Neural cell (in vitro differentiated cells): Measurements from ENCODE around the gene TADA2B. TPM values are rescaled to one million over a fixed set of nuclear protein-coding genes. Genes with fewer than 3 reads are reported as not detected.

Source experiments
- H2AFZ ChIP-seq: fragments of 200-600, 300-800 bp; sonication (generic), shearing (Covaris generic); 2 replicates; pipeline ENCODE4 v1.6.0; 2014; ENCODE audit warnings: low read depth, mild to moderate bottlenecking, antibody characterized with exemption, low read length, moderate library complexity
- H3F3A ChIP-seq: fragments of 200-600 bp; shearing (Covaris generic); 2 replicates; pipeline ENCODE4 v1.6.1; 2016; ENCODE audit warnings: mild to moderate bottlenecking, moderate library complexity, mixed read lengths, antibody characterized with exemption, low read length; ENCODE audit not compliant: insufficient read depth, poor library complexity, severe bottlenecking
- H3K27ac ChIP-seq: fragments of 200-600, 300-800 bp; sonication (generic), shearing (Covaris generic); 2 replicates; pipeline ENCODE4 v1.5.1; 2014; ENCODE audit warnings: mild to moderate bottlenecking, low read length, moderate library complexity
- H3K27me3 ChIP-seq: fragments of 300-800, 200-600 bp; sonication (generic), shearing (Covaris generic); 2 replicates; pipeline ENCODE4 v1.6.0; 2014; ENCODE audit warnings: mild to moderate bottlenecking, low read depth, low read length, moderate library complexity; ENCODE audit not compliant: insufficient read depth
- H3K36me3 ChIP-seq: fragments of 300-800, 200-600 bp; sonication (generic), shearing (Covaris generic); 2 replicates; pipeline ENCODE4 v1.5.1; 2014; ENCODE audit warnings: mild to moderate bottlenecking, antibody characterized with exemption, low read length, moderate library complexity; ENCODE audit not compliant: insufficient read depth
- H3K4me2 ChIP-seq: fragments of 300-800, 200-600 bp; sonication (generic), shearing (Covaris generic); 2 replicates; pipeline ENCODE4 v1.6.0; 2014; ENCODE audit warnings: mild to moderate bottlenecking, low read length
- H3K4me3 ChIP-seq: fragments of 300-800, 200-600 bp; sonication (generic), shearing (Covaris generic); 2 replicates; pipeline ENCODE4 v1.5.1; 2014; ENCODE audit warnings: mild to moderate bottlenecking, low read length, moderate library complexity
- H3K79me2 ChIP-seq: fragments of 200-600 bp; shearing (Covaris generic); replicated peaks from 2 replicates; pipeline ENCODE4 v1.6.0; 2014; ENCODE audit warnings: mild to moderate bottlenecking, low read length, moderate library complexity; ENCODE audit not compliant: insufficient read depth
- H3K9ac ChIP-seq: fragments of 300-800, 200-600 bp; sonication (generic), shearing (Covaris generic); 2 replicates; pipeline ENCODE4 v1.6.1; 2016; ENCODE audit warnings: mild to moderate bottlenecking, low read length, mixed read lengths
- H3K9me2 ChIP-seq: fragments of 200-600 bp; shearing (Covaris generic); 2 replicates; pipeline ENCODE4 v1.6.1; 2016; ENCODE audit warnings: mild to moderate bottlenecking, low read length, mixed read lengths; ENCODE audit not compliant: insufficient read depth
- H3K9me3 ChIP-seq: fragments of 200-600, 300-800 bp; sonication (generic), shearing (Covaris generic); 2 replicates; pipeline ENCODE4 v1.6.1; 2016; ENCODE audit warnings: mild to moderate bottlenecking, mixed run types, low read length, moderate library complexity, mixed read lengths
- H4K20me1 ChIP-seq: fragments of 200-600 bp; shearing (Covaris generic); 2 replicates; pipeline ENCODE4 v1.6.1; 2016; ENCODE audit warnings: mild to moderate bottlenecking, mixed run types; ENCODE audit not compliant: insufficient read depth
- EP300 ChIP-seq: fragments of 450-650 bp; conservative IDR thresholded peaks from 2 replicates; pipeline ENCODE4 v1.6.1; 2014; ENCODE audit warnings: antibody characterized with exemption, mild to moderate bottlenecking, moderate library complexity; ENCODE audit not compliant: poor library complexity, severe bottlenecking
- EZH2 ChIP-seq: fragments of 200-600, 300-800 bp; shearing (Covaris generic), sonication (generic); IDR thresholded peaks from 2 replicates; pipeline ENCODE4 v1.6.1; 2014; ENCODE audit warnings: antibody characterized with exemption, low read length, borderline replicate concordance, mild to moderate bottlenecking; ENCODE audit not compliant: insufficient read depth, poor library complexity, severe bottlenecking
- MXI1 ChIP-seq: fragments of 450-650 bp; conservative IDR thresholded peaks from 2 replicates; pipeline ENCODE4 v1.6.1; 2014; ENCODE audit warnings: antibody characterized with exemption, mild to moderate bottlenecking; ENCODE audit not compliant: poor library complexity, severe bottlenecking
- POLR2AphosphoS5 ChIP-seq: IDR thresholded peaks from 2 replicates; pipeline ENCODE4 v1.6.1; 2012
- RAD21 ChIP-seq: fragments of 450-650 bp; conservative IDR thresholded peaks from 2 replicates; pipeline ENCODE4 v1.6.1; 2014; ENCODE audit warnings: antibody characterized with exemption, mild to moderate bottlenecking, moderate library complexity
- SMC3 ChIP-seq: fragments of 450-650 bp; conservative IDR thresholded peaks from 2 replicates; pipeline ENCODE4 v1.6.1; 2014; ENCODE audit warnings: antibody characterized with exemption, mild to moderate bottlenecking, moderate library complexity; ENCODE audit not compliant: poor library complexity
- TAF1 ChIP-seq: IDR thresholded peaks from 2 replicates; pipeline ENCODE4 v1.6.1; 2012; ENCODE audit warnings: low read depth
- polyA plus RNA-seq: library from polyadenylated mRNA; depleted of rRNA; stranded (reverse); fragments of >200 nt; gene quantifications from 2 replicates; pipeline ENCODE4 v1.2.3, GENCODE V29; 2014
- TF ChIP-seq, protein P1 (sequence below): fragments of 450-650 bp; IDR thresholded peaks from 2 replicates; pipeline ENCODE4 v1.5.1; 2014; ENCODE audit warnings: antibody characterized with exemption, mild to moderate bottlenecking, moderate library complexity; ENCODE audit not compliant: poor library complexity, severe bottlenecking
- TF ChIP-seq, protein P2 (sequence below): IDR thresholded peaks from 2 replicates; pipeline ENCODE4 v1.6.1; 2012; ENCODE audit warnings: borderline replicate concordance

Gene TADA2B
- polyA plus RNA-seq, 1 donor from 2014 or later: 13.9 TPM

DNA sequence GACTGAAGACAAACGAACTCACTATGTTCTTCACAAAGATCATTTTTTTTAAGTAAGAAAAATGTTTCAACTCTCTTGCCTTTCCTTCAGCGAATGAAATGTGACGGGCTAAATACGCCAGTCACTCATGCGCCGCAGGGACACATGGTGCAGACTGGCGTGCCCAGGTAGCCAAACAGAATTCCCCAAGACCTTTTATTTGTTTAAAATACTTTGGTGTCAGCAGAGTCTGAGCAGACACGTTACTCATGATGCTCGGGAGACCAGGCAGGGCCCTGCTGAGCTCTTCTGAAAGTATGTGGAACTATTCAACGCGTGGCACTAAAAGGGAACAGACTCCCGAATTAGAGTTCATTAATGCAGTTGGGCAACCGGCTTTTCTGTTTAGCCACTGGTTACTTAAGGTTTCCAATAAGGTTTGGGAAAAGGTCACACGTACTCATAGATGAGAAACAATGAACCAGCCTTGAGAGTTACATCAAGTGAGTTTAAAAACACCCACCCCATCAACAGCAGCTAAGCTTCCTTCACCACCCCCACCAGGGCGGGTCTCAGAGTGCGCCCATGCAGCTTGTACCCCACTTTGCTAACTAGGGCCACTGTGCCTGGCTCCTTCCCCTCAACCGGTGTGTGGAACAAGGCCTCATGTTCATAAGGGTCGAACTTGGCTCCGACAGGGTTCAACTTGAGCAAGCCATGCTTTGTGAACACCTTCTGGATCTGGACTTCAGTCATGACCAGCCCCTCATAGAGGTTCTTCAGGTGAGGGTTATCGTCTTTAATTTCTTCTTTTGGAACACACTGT is 17.4 kb downstream of the TADA2B start:
- no peak overlapping the region for H3K27ac ChIP-seq
- H2AFZ ChIP-seq: no peak overlapping the region
- H3K36me3 ChIP-seq: peaks cover 18% of the 10 kb centered on the region
- H3F3A ChIP-seq: no peaks in the 10 kb centered on the region
- no peak overlapping the region for H3K9ac ChIP-seq
- no peaks in the 10 kb centered on the region for H3K79me2 ChIP-seq
- H3K27me3 ChIP-seq: no peaks in the 10 kb centered on the region
- no peaks in the 10 kb centered on the region for H3K9me2 ChIP-seq
- TF ChIP-seq SMC3: no peak
- TF ChIP-seq MXI1: no peak
- no peak for TF ChIP-seq TAF1
- TF ChIP-seq POLR2AphosphoS5: no peak
- no peak for TF ChIP-seq EP300
- TF ChIP-seq RAD21: no peak
- no peak for TF ChIP-seq EZH2
- TF ChIP-seq, protein P1, sequence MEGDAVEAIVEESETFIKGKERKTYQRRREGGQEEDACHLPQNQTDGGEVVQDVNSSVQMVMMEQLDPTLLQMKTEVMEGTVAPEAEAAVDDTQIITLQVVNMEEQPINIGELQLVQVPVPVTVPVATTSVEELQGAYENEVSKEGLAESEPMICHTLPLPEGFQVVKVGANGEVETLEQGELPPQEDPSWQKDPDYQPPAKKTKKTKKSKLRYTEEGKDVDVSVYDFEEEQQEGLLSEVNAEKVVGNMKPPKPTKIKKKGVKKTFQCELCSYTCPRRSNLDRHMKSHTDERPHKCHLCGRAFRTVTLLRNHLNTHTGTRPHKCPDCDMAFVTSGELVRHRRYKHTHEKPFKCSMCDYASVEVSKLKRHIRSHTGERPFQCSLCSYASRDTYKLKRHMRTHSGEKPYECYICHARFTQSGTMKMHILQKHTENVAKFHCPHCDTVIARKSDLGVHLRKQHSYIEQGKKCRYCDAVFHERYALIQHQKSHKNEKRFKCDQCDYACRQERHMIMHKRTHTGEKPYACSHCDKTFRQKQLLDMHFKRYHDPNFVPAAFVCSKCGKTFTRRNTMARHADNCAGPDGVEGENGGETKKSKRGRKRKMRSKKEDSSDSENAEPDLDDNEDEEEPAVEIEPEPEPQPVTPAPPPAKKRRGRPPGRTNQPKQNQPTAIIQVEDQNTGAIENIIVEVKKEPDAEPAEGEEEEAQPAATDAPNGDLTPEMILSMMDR: no peak
- TF ChIP-seq, protein P2, sequence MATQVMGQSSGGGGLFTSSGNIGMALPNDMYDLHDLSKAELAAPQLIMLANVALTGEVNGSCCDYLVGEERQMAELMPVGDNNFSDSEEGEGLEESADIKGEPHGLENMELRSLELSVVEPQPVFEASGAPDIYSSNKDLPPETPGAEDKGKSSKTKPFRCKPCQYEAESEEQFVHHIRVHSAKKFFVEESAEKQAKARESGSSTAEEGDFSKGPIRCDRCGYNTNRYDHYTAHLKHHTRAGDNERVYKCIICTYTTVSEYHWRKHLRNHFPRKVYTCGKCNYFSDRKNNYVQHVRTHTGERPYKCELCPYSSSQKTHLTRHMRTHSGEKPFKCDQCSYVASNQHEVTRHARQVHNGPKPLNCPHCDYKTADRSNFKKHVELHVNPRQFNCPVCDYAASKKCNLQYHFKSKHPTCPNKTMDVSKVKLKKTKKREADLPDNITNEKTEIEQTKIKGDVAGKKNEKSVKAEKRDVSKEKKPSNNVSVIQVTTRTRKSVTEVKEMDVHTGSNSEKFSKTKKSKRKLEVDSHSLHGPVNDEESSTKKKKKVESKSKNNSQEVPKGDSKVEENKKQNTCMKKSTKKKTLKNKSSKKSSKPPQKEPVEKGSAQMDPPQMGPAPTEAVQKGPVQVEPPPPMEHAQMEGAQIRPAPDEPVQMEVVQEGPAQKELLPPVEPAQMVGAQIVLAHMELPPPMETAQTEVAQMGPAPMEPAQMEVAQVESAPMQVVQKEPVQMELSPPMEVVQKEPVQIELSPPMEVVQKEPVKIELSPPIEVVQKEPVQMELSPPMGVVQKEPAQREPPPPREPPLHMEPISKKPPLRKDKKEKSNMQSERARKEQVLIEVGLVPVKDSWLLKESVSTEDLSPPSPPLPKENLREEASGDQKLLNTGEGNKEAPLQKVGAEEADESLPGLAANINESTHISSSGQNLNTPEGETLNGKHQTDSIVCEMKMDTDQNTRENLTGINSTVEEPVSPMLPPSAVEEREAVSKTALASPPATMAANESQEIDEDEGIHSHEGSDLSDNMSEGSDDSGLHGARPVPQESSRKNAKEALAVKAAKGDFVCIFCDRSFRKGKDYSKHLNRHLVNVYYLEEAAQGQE: no peak
- no peaks in the 10 kb centered on the region for H3K9me3 ChIP-seq
- no peak overlapping the region for H3K4me3 ChIP-seq
- H3K4me2 ChIP-seq: no peak overlapping the region
- no peaks in the 10 kb centered on the region for H4K20me1 ChIP-seq

DNA sequence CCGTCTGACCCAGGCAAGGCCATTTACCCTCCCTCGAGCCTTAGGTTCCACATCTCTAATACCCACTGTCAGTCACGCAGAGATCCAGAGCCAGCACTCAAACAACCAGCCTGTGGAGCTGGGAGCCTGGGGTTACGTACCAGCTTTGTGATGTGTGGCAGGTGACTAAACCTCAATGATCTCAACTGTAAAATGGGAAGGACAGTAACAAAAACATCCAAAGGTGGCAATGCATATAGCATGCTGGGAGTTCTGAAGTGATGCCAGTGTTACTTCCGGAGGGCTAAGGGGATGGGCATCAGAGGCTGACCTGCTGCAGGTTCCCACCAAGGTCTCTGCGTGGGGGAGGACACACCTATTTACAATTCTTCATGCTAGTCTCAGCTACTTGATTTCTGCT is 18.6 kb downstream of the TADA2B start:
- Histone ChIP-seq H3K36me3 (peaks cover 10% of the 10 kb centered on the region), H3K79me2 (peaks cover 9% of the 10 kb centered on the region), H2AFZ (no peak overlapping the region), H4K20me1 (no peaks in the 10 kb centered on the region), H3K4me3 (no peak overlapping the region), H3K4me2 (no peak overlapping the region), H3F3A (no peaks in the 10 kb centered on the region), H3K27me3 (no peaks in the 10 kb centered on the region), H3K27ac (no peak overlapping the region), H3K9me2 (no peaks in the 10 kb centered on the region), H3K9ac (no peak overlapping the region), H3K9me3 (no peaks in the 10 kb centered on the region)
- TF ChIP-seq, protein P2: no peak
- no peak for TF ChIP-seq MXI1
- no peak for TF ChIP-seq SMC3
- TF ChIP-seq POLR2AphosphoS5: no peak
- TF ChIP-seq TAF1: no peak
- no peak for TF ChIP-seq RAD21
- no peak for TF ChIP-seq EP300
- TF ChIP-seq, protein P1: no peak
- TF ChIP-seq EZH2: no peak
